Panc1 (cell line): ENCODE results near the gene DUOX1.

Experiments
- POLR2AphosphoS5 ChIP-seq: IDR thresholded peaks from 2 replicates; pipeline ENCODE4 v1.6.1; 2012; ENCODE audit warnings: mild to moderate bottlenecking, low read depth, low read length, moderate library complexity
- SIN3A ChIP-seq: IDR thresholded peaks from 2 replicates; pipeline ENCODE4 v1.6.1; 2012; ENCODE audit warnings: low read depth, mild to moderate bottlenecking, low read length, moderate library complexity, borderline replicate concordance; ENCODE audit not compliant: insufficient read depth
- TCF7L2 ChIP-seq: IDR thresholded peaks from 2 replicates; pipeline ENCODE4 v1.6.1; 2011; ENCODE audit warnings: mild to moderate bottlenecking, low read depth, low read length, inconsistent platforms
- TF ChIP-seq, protein P1 (sequence below): fragments of 450-650 bp; IDR thresholded peaks from 2 replicates; pipeline ENCODE4 v1.5.1; 2017; ENCODE audit warnings: mild to moderate bottlenecking
- TF ChIP-seq, protein P2 (sequence below), 2 experiments: IDR thresholded peaks; 2 replicates each; pipeline ENCODE4 v1.6.1; 2011 to 2012; ENCODE audit warnings: low read depth in 2 of 2, control low read depth in 1 of 2, low read length in 1 of 2, mild to moderate bottlenecking in 1 of 2, moderate library complexity in 1 of 2; ENCODE audit not compliant: insufficient read depth in 1 of 2

DNA sequence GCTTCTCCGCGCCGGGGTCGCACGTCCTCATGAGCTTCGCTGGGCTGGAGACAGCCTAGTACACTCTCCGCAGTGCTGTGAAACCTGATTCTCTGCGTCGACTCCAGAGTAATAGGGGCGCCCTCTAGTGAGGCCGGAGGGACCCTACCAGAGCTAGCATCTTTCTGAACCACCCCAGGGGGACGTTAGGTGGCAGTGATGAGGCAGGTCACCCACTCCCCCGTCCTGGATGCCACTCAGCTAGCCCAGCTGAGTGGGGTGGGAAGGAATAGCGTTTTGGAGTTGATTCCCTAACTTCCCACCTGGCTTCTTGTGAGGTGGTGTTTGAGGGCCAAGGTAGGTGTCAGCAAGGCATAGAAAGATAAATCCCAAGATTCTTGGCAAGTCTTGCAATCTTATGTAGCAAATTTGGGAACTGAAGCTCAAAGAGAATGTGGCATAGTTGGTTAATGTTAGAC, 11.6 kb upstream of the DUOX1 start:
- TF ChIP-seq, protein P1, sequence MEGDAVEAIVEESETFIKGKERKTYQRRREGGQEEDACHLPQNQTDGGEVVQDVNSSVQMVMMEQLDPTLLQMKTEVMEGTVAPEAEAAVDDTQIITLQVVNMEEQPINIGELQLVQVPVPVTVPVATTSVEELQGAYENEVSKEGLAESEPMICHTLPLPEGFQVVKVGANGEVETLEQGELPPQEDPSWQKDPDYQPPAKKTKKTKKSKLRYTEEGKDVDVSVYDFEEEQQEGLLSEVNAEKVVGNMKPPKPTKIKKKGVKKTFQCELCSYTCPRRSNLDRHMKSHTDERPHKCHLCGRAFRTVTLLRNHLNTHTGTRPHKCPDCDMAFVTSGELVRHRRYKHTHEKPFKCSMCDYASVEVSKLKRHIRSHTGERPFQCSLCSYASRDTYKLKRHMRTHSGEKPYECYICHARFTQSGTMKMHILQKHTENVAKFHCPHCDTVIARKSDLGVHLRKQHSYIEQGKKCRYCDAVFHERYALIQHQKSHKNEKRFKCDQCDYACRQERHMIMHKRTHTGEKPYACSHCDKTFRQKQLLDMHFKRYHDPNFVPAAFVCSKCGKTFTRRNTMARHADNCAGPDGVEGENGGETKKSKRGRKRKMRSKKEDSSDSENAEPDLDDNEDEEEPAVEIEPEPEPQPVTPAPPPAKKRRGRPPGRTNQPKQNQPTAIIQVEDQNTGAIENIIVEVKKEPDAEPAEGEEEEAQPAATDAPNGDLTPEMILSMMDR, result peak; percentile 100
- TF ChIP-seq POLR2AphosphoS5 (no peak), TCF7L2 (no peak), SIN3A (no peak)
- TF ChIP-seq, protein P2, sequence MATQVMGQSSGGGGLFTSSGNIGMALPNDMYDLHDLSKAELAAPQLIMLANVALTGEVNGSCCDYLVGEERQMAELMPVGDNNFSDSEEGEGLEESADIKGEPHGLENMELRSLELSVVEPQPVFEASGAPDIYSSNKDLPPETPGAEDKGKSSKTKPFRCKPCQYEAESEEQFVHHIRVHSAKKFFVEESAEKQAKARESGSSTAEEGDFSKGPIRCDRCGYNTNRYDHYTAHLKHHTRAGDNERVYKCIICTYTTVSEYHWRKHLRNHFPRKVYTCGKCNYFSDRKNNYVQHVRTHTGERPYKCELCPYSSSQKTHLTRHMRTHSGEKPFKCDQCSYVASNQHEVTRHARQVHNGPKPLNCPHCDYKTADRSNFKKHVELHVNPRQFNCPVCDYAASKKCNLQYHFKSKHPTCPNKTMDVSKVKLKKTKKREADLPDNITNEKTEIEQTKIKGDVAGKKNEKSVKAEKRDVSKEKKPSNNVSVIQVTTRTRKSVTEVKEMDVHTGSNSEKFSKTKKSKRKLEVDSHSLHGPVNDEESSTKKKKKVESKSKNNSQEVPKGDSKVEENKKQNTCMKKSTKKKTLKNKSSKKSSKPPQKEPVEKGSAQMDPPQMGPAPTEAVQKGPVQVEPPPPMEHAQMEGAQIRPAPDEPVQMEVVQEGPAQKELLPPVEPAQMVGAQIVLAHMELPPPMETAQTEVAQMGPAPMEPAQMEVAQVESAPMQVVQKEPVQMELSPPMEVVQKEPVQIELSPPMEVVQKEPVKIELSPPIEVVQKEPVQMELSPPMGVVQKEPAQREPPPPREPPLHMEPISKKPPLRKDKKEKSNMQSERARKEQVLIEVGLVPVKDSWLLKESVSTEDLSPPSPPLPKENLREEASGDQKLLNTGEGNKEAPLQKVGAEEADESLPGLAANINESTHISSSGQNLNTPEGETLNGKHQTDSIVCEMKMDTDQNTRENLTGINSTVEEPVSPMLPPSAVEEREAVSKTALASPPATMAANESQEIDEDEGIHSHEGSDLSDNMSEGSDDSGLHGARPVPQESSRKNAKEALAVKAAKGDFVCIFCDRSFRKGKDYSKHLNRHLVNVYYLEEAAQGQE (IDR thresholded peaks at IDR 0.05; ENCODE audit: insufficient read depth in 1 of 2, low read depth in 2 of 2, low read length in 1 of 2), result no peak
